ENCODE measurements around the gene MACROH2A2.

- TF ChIP-seq CTCF (IDR thresholded peaks at IDR 0.05; ENCODE audit: insufficient read depth, low read length) (no peak), POLR2AphosphoS5 (IDR thresholded peaks at IDR 0.05; ENCODE audit: low read depth) (no peak)
These were observed 35.1 kb downstream of the MACROH2A2 start for GRCh38 chr10:70087616-70088307.
